Colon (tissue), 2 donors: ENCODE data around the gene SPRR3.

ENCODE experiments used
- FAIRE-seq: peaks from 2 replicates; lab custom pipeline; 2012; peaks lifted over from hg19 to GRCh38; lab: Jason Lieb, UNC
- donor health status: control.
- donor health status: control.

SPRR3 gene, protein sequence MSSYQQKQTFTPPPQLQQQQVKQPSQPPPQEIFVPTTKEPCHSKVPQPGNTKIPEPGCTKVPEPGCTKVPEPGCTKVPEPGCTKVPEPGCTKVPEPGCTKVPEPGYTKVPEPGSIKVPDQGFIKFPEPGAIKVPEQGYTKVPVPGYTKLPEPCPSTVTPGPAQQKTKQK

DNA sequence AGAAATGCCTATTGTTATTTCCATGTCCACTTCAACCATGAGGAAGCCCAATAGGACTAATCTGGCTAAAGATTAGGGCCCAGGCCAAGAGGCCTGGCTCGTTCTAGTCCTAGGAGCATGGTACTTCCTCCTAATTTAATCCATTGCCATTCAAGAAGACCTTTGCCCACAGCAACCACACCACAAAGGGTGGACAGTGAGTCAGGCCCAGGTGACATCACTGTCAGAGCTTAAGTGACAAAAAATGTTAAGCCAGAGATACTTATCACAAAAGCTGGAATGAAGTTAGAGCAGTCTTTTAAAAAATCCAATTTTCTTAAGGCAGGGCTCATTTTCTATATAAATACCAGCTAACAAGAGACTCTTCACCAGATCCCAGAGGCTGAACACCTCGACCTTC lies at the start of gene SPRR3:
Gene SPRR3, plus strand, starts transcription at position 368 of the 400 bp plus-strand sequence. CDS start 1,272 bp downstream, outside the sequence.
- FAIRE-seq = no peak

DNA sequence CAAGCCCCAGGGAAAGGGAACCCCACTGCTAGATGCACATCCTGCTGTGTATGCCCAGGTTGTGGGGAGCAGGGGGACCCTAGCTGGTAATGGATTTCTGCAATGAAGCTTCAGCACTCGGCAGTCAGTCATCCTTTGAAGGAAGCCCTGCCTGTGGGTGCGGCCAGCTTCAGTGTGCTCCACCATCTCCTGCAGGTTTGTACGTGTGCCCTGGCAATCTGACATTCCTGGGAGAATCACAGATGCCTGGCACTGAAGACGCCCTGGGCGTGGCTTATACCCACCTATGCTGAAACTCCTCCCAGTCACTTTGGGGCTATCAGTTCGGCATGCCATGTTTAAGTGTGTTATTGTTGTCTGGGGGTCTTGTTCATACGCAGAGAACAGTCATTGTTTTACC lies 47.8 kb upstream of the SPRR3 start:
- no peak for FAIRE-seq

DNA sequence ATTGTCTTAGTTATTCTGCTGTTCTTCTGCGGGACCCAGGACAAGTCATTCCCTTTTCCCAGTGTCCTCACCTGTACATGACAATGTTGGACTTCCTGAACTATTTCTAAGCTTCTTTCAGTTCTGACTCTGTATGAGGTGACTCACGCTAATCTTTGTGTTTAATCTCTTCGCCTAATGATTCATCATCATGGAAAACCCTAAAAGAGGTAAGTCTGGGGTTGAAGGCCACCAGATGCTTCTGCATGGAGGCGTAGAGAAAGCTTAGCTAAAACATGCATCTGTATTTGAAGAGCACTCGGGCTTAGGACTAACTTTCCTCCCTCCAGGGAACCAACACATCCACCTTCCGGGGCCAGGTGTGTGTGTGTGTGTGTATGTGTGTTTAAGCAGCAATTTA lies 47.1 kb upstream of the SPRR3 start:
- no peak for FAIRE-seq

DNA sequence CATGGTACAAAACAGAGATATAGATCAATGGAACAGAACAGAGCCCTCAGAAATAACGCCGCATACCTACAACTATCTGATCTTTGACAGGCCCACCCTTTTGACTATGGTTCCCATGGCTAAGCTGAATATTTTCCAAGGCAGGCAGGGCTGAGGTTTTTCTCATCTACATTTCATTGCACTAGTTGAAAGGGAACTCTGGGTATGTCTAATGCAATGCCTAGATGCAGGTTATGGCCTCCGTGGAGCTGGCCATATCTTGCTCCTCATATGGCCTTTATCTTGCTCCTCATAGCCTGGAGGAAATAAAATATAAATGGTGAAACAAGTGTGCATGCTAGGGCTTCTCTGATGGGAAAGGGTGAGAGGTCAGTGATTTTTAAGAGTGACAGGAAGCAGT lies 44.0 kb upstream of the SPRR3 start:
- no peak for FAIRE-seq

DNA sequence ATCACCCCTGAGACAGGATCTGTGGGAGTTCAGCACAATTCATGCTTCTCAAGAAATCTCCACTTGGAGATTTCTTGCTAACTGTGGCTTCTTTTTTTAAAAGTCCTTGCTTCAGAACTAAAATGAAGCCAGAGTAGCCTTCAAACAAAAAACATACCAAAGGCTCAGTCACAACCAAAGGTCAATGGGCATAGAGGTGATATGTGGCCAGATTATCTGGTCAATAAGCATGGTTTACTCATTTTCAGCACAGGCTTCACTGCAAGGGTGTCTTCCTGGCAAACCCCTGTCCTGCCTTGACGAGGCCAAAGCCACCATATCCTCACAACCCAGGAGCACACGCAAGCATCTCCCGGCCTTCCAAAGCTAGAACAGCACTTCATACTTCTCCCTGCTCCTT lies 42.3 kb upstream of the SPRR3 start:
- FAIRE-seq = no peak

DNA sequence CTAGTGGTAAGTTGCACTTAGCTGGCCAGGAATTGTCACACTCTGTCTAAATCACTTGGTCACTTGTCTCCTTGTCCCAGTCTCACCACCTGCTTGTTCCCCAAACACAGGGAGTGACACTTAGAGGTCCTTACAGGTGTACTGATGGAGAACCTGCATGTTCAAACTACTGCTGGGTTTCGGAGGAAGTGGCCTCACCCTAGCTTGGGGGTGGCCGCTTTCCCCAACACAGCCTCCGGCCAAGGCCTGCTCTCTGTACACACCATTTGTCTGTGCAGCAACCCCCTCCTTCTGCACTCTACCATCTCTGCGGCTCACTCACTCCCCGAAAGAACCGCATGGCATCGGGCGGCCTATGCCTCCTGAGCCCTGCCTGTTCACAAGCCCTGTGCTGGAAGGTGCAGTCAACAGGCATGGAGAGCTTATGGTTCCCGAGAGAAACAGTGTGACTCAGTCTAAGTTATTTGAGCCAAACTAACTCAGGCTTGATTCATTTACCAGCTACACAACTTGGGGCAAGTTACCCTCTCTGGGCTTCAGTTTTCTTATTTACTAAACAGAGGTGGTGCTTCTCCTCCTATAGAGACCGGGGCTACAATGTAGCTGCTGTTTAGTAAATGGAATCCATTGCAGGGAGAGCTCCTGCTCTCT lies 41.6 kb upstream of the SPRR3 start:
- FAIRE-seq = no peak

DNA sequence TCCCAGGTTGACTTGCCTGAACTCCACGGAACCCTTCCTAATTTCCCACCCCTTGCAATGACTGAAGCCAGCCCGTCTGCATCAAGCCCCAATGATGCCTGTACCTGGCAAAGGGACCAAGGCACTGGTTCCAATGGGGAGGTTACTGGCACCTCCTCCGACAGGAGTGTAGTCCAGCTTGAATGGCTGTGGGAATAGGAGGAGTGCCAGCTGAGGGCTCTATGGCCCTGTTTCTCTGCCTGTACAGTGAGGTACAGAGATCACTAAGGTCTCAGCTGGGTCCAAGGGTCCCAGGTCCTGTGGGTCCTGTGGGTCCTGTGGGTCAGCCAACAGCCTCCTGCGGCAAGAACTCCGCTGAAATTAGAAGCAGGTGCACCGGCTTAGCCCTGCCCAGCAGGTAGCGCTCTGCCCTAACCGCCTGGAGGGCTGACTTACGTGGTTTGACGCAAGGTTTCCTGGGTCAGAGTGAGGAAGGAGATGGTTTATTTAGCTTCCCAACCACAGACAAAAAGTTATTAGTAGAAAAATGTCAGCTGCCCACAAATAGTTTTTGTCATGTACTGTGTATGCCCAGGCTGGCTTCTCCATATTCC lies 41.0 kb upstream of the SPRR3 start:
- FAIRE-seq = no peak

DNA sequence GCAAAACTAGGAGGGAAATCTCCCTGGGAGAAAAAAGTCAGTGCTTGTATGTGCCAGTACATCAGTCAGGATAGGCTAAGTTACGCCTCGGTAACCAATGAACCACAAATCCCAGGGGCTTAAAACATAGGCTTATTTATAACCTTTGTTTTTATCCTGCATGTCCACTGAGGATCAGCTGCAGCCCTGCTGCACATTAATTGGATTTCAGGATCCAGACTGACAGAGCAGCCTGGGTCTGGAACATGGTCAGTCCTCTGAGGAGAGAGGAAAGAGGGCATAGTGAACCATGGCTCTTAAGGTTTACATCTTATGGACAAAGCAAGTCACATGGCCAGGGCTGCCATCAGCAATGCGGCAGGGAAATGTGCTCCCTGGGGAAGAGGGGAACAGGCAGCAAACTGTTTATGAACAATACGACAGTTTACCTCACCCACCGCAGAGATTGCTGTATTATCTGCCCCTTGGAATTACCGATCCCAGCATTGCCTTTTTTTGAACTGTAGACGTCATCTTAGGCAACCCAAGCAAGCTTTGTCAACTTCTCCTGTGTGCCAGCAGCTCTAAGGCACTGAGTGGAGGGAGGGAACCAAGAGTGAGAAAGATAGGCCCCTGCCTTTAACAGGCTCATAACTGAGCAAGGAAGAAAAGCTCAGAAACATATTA lies 40.2 kb upstream of the SPRR3 start:
- no peak for FAIRE-seq

DNA sequence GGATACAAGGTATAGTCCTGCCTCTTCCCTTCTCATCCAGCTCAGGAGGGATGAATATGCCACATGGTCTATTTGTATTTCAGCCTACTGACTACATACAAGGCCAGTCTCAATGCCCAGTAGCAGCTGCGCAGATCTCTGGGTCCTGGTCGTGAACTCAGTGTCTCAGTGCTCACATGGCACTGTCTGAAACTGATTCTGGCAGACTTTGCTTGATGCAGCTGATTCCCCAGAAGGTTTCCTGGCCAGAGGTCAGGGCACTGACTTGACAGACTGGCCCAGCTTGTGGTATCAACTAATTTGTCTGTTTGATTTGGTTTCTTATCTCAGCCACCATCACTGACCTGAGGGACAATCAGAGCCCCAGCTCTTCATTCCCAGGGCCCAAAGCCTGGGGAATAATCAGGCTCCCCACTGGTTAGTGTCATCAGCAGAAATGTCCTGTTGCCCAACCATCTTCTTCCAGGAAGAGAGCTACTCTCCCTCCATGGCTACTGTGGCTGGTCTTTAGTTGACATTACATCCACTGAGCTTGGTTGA lies 38.6 kb upstream of the SPRR3 start:
- no peak for FAIRE-seq

DNA sequence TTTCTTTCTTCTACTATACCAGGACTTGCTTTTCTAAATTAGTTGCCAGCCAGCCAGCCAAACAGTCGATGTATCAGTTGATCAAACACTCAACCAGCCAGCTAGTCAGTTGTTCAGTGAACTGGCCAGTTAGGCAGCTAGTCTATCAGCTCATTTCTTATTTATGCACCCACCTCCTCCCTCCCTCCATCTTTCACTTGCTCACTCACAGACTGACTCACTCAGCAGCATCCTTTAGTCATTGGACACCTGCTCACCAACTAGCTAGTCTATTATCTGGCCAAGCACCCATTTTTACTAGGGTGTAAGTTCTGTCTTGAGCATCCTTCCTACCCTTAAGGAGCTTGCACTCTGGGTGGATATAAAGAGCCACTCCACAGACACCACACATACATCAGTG lies 37.0 kb upstream of the SPRR3 start:
- FAIRE-seq = no peak

DNA sequence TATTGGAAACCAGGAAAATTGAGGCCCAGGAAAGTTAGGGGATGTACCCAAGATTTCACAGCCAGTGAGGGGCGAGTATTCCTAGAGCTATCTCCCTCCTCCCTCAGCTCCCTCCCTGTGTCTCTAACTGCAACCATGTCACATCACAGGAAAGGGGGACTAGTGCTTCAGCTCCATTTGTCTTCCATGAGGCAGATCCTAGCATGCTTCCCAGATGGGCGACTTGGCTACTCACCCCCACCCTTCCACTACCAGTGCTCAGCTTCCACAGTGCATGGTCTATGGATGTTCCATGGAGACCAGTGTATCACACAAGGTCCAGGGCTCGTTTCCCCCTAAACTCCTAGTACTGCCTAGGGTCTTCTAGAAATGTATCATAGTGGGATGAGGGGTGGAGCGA lies 35.7 kb upstream of the SPRR3 start:
- FAIRE-seq = no peak

DNA sequence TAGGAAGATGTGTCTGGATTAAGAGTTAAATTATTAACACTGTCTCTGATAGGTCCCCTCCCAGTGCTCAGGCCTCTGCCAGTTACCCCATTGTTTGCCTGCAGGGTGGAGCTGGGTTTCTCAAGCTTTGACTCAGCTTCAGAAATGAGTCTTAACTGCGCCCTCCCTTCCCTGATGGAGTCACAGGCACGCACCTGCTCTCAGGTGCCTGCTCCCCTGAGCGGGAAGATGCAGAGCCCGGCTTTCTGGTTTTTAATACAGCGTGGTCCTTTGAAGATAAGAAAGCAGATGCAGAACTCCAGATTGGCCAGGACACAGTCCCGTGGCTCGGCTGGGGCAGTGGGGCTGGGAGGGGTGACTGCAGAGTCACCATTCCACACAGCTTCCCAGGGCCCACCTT lies 34.3 kb upstream of the SPRR3 start:
- FAIRE-seq = no peak

DNA sequence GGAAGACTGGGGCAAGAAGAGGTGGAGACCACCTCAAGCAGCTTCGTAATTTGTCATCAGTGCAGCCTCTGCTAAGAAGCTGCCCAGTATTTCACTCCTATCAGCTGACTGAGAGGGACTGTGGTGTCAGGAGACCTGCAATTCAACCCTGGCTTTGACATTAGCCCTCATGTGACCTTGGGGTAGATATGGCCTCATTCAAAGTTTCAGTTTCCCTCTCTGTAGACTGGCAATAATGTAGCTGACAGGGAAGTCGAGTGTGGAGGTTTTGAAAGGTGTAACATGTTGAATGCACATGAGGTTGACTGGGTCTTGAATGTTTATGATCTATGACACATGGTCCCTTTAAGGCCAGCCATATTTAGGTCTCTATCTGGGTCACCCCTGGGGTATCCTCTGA lies 33.3 kb upstream of the SPRR3 start:
- FAIRE-seq = no peak

DNA sequence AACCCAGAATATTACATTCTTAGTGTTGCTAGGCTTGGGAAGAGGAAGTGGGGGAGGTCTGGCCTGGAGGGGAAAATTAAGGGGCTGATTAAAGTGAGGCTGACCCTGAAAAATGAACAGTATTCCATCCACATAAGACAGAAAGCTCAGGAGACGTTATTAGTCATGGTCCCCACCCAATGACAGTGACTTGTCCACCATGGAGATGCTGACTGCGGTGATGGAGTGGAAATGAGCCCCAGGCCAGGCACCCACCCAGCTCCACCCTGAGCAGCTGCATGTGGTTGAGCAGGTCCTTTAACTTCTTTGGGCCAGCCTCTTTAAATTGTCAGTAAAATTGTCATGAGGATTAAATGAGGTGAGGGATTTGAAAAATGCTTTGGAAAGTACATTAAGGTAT lies 32.5 kb upstream of the SPRR3 start:
- no peak for FAIRE-seq

DNA sequence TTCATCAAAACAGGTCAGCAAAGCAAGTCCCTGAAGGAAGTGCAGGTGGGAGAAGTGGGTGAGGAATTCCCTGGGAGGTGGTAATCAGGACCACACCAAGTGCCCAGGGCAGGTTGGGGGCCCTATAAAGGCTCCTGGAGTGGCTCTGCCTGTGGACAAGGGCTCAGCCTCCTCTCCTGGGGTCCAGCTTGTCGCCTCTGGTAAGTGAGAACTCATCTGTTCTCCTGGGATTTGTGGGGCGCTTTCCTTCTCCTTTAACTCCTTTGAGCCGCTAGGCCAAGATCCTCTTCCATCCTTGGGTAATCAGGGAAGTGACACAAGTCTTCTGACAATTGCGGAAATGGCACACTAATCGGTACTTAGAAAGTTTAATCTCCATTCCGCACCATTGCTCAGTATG lies 31.1 kb upstream of the SPRR3 start, which contains the start of gene SPRR4:
Gene SPRR4, plus strand, starts transcription at position 154 of the 400 bp plus-strand sequence. CDS start 1,243 bp downstream, outside the sequence.
- FAIRE-seq = no peak

DNA sequence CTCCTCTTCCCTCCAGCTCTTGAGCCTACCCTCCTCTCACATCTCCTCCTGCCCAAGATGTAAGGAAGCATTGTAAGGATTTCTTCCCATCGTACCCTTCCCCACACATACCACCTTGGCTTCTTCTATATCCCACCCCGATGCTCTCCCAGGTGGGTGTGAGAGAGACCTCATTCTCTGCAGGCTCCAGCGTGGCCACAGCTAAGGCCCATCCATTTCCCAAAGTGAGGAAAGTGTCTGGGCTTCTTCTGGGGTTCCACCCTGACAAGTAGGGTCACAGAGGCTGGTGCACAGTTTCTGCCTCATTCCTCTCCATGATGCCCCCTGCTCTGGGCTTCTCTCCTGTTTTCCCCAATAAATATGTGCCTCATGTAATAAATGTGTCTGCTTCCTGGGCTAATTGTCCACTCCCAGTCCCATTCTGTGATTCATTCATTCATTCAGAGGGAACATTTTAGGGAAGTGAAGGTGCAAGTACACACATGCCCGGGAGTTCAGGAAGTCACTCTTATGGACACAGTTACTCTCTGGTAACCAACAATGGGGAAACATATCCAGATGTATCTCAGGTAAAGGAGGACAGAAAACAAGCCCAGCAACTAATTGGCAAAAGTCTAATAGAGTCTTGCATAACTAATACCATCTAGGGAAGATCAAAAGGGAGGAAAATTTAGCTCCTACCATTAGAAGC lies 29.2 kb upstream of the SPRR3 start:
- FAIRE-seq = no peak

DNA sequence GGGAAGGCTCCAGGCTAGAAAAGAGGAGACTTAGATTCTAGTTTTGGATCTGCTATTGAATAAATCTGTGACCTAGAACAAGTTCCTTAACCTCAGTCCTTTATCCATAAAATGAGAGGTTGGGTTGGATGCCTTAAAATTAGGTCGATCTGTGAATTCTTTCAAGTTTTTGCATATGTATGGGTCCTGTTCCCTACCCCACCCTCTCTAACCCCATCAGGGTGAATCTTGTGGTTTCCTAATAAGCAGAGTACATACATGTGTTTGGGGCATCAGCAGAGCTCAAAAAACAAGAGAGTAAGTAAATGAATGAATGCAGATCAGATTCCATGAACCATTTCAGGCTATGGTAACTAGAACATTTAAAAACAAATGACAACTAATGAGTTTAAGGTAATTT lies 24.9 kb upstream of the SPRR3 start:
- no peak for FAIRE-seq

DNA sequence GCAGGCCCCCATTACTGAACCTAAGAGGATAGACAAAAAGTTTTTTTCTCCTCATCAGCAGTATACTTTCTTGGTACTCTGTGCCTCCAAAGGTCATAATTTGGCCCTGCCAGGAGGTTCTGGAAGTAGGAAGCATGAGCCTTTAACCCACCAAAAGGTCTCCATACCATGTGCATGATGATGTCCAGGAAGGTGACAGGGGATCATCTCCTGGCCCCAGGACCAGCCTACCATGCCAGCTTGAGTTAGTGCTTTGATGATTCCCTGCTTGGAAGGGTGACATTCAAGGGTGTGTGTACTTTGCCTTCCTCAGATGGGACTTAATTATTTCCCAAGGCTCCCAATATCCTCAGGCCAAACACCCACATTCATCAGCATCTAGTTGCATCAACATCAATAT lies 23.9 kb upstream of the SPRR3 start:
- no peak for FAIRE-seq

DNA sequence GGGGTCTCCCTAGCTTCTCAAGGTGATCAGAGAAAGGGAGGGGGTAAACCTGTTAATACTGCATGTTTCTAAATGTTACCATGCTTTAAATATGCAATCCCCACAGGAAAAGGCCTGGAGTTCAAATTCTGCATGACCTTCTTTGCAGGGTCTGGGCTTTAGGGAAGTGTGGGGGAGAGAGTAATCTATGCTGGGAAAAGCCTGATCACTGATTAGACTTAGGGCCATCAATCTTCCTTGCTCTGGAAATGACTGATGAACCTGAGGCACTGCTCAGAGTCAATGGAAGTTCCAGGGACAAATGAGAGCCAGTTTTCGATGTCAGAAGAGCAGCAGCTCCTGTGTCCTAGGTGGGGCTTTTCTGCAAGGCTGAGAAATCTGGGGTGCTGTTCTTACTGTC lies 20.9 kb upstream of the SPRR3 start:
- FAIRE-seq = no peak

DNA sequence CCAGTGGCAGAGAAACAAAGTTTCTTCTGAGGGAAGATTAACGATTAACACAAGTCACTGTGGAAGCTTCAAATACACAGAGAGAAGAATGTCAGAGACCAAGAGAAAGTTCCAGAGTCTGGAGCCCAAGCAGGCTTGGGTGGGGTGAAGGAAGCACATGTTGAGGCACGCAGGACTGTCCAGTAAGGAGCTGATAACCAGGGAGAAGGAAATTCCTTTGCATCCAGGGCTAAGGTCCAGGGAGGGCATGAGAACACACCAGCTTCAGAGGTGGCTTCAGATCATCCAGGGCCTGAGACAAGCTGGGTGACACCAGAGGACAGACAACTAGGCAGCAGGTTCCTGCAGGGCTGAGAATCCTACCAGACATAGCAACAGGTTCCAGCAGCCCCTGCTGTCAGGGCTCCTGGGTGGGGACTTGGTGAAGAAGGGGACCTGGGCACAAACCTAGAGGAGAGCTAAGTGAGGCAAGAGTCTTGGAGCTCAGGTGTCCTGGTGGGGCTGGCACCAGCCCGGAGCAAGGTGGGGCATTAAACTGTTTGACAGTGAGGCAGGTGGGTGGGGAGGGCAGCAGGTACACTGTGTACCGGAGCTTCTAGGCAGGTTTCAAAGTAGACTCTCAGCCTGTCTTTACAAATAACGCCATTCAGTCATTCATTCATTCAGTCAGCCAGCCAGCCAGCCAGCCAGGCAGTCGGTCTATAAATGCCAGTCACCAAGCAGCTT lies 20.2 kb upstream of the SPRR3 start:
- FAIRE-seq = no peak

DNA sequence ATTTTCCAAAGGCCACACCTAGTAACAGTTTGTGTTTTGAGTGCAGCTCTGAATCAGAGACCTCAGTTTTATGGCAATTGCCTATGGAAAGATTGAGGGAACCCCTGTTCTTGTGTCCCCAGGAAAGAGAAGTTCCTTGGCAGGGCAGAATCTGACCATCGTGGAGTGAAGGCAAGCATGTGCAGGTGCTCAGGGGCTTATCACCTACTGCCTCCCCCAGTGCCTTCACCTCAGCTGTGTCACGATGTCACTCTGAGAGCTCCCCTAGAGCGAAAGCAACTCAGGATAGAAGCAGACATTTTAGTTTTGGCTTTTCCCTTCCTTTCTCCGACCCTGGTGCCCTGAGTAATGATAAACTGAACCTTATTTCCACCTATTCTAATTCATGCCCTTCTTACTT lies 19.5 kb upstream of the SPRR3 start:
- FAIRE-seq = no peak

DNA sequence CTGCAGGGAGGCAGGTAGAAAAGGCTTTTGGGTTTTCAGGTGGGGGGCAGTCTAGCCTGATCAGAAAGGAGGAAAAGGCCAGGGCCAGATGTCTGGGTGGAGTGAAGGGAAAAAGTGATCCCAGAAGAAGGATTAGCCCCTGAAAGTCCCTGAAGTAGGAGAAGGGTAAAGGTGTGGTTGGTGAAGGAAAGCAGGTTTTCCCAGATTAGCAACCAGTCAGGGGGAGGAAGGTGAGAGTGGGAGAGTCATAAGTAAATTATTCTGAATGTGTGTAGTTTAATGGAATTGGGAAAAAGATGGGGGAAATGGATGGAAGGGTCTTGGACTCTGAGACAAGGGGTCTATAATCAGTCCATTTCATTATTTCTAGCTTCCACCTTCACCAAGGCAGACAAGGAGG lies 18.3 kb upstream of the SPRR3 start:
- FAIRE-seq = no peak
